Fibroblast of skin of left quadriceps (primary cell): ENCODE data around the gene RTP4.

Source experiments
- DNase-seq, 2 experiments: peaks; one replicate each; pipeline ENCODE4 v3.0.0-alpha.2; 2013; ENCODE audit warnings: low read depth in 2 of 2

Gene RTP4, protein sequence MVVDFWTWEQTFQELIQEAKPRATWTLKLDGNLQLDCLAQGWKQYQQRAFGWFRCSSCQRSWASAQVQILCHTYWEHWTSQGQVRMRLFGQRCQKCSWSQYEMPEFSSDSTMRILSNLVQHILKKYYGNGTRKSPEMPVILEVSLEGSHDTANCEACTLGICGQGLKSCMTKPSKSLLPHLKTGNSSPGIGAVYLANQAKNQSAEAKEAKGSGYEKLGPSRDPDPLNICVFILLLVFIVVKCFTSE

DNA sequence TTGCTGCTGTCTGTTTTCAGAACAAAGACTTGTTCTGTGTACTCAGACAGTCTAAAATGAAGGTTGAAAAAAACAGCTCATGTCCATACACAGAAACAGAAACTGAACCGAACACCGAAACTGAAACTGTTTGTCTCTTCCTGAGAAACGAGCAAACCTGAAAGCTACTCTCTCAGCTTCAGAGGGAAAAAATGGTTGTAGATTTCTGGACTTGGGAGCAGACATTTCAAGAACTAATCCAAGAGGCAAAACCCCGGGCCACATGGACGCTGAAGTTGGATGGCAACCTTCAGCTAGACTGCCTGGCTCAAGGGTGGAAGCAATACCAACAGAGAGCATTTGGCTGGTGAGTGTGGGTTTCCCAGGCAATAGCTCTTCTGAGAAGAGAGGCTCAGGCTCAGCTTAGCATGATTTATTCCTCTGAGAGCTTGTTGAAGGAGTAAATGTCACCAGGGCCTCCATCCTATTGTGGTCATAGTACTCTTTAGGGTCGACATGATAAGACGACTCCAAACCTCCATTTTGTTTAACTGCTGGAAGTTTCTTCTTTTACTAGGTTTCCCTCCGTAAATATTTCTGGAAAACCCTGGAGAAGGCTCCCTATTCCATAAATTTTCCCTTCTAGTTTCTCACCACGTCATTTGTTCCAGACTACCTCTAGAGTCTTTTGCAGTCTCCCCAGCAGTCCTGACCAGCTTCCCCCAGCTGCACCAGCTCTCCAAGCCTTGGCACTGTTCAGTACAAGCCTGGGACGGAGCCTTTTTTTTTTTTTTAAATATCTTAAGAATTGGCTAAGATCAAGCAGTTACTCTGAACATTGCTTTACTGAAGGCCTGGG lies at the start of gene RTP4:
TSS of gene RTP4 (plus strand) at position 135 of the 838 bp plus-strand sequence. CDS start at position 192, 57 bp downstream.
- DNase-seq: peak; percentile 1 to 4

DNA sequence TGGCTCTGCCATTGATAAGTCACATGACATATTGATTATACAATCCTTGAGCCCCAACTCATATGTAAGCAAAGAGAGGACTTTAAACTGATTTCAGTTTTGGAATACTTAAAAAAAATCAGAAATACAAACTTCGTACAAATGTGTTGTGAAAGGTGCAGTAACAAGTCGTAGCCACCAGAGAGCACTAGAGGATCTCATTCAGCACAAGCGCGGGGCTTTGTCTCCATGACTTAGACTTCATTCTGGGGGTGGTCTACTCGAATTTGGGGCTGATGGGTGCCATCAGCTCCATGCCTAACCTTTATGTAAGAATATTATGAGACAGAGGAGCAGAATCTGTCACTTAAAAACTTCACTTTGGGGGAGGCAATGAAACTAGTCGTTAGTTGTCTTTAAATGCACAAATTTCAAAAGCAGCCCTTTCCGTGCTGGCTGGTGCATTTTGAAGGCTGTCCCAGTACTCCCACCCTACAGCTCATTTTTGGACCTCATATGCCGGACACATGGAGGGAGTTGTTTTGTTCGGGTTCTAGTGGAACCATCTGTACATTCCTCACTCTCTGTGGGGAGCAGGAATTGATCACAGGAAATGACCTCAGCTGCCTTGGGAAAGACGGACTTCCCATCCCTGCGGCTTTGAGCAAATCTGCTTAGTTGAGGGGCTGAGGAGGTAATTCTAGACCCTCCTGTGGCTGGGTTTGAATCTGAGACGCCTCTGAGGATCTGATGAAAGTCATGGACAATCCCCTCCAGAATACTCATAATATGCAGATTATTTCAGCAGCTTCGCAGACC lies 49.2 kb upstream of the RTP4 start:
- DNase-seq: peak; percentile 83

DNA sequence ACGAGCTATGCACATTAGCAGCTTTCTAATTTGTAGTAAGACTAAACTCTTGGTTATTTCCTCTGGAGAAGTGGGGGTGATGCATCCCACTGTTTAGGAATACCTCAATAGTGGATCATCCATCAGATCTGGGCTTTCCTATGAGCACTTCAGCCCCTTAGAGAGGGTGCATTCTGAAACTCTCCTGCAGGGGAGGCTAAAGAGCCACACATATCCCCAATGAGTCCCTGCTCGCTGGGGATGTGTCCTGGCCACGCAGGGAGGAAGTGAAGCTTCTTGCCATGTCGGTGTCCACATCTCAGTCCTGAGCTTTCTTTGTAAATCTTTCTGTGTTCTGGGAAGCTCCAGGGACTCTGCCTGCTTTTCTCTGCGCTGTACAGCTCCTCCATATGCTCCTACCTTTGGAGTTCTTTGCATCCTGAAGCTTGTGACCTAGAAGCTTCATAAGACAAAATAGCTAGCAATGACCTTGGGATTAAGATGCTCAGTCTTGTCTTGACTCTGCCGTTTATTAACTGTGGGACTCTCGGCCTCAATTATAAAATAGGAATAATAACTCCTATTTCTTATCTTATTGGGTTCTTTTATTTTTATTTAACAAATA lies 48.4 kb upstream of the RTP4 start:
- DNase-seq: peak; percentile 69 to 70

DNA sequence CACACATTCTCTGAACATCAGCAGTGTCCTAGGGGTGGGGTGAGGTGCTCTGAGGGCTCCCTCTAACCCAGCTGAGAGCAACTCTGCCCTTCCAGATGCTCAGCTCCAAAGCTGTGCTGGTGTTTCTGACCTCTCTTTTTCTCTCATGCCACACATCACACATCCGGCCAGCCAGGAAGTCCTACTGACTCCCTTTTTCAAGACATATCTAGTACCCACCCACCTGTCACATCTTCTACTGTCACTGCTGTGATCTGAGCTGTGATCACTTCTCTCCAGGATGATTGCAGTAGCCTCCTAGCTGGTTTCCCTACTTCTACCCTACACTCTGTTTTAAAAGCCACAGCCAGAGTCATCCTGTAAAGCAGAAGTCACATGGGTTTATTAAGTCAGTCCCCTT lies 46.4 kb upstream of the RTP4 start:
- DNase-seq: no peak

DNA sequence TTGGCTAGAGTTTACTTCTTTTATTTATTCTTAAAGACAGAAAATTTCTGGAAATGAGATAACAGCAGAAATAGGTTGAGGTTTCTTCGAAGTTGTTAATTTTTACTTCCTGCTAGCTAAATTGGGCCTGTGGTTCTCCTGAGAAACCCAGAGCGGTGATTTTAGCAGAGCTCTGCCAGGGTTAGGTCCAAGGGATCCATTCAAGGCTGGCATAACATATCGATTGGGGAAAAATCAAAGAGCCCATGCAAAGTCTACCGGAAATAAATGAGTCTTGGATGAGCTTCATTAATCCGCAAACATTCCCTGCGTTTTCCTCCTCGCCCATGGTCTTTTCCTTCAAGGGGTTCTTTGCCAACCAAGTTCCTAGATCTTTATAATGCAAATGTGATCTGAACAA lies 45.9 kb upstream of the RTP4 start:
- DNase-seq: no peak

DNA sequence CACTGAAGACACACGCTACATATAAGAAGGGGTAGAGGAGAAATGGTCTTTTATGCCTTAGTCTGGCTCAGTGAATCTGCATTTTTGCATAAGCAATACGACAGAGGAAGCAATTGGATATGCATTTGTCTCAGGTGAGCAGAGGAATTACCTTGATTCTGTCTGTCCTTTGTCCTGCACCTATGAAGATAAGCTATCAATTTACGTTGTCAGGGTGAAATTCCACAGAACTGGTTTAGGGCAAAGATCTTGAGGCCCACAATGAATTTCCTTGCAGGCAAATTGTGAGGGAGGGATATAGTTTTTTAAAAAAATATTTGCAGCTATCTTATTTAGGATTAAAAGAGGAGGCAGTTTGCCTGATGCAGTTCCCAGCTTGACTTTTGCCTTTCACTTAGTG lies 45.1 kb upstream of the RTP4 start:
- DNase-seq: no peak

DNA sequence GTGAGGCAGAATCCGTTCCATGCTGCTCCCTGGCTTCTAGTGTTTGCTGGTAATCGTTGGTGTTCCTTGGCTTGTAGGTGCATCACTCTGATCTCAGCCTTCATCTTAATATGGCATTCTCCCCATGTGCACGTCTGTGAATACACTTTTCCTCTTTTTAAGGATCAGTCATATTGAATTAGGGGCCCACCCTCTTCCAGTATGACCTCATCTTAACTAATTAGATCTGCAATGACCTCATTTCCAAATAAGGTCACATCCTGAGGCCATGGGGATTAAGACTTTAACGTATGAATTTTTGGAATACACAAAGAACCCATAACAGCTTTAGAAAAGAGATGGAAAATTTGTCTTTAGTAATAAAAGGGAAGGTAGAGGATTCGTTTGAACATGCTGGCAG lies 42.6 kb upstream of the RTP4 start:
- DNase-seq: no peak

DNA sequence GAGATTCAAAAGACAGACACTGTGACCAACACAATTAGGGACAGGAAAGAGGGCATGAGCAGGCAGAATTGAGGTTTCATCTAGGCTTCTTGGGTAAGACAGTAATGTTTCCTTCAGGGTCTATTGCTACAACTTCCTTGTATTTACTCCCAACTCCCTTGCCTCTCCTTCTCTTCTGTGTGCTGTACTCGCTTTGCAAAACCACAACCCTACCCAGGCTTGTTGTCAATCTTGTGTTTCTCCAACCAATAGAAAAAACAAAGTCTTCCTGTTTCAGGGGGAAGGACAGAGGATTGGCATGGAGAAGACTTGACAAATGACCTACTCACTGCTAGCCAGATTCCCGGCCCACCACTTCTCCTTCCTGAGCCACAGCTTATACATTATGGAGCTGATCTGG lies 40.3 kb upstream of the RTP4 start:
- no peak for DNase-seq

DNA sequence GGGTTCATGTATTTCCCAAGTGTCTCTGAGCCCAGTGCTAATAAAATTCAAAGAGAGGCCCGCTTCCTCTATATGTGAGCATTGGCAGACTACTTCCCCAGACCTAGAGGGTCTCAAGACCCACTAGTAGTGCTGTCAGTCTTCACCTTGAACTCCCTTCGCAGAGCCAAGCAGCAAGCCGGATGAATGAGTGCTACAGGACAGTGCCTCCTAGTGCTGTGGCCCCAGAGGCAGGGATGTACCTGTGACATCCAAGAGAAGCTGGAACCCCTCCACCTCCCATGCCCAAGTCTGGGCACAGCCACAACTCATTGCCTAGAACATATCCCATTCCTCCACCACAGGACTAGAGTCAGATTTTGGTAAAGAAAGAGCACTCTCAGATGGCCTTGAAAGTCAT lies 39.5 kb upstream of the RTP4 start:
- no peak for DNase-seq

DNA sequence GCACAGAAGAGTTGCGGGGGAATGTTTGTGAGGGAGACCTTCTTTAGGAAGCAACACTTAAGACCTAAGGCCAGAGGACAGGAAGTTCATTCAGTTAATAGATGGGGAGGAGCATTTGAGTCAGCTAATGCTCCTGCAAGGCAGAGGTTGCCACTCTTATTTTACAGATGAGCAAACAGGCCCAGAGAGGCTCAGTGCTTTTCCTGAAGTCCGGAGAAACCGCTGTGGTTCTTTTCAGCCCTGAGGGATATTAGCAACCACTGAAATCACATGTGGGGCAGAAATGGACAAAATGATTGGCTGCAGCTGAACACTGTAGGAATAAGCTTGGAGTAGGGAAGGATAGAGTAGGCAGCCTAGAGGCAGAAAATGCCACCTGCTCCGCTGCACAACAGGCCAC lies 33.3 kb upstream of the RTP4 start:
- DNase-seq: no peak

DNA sequence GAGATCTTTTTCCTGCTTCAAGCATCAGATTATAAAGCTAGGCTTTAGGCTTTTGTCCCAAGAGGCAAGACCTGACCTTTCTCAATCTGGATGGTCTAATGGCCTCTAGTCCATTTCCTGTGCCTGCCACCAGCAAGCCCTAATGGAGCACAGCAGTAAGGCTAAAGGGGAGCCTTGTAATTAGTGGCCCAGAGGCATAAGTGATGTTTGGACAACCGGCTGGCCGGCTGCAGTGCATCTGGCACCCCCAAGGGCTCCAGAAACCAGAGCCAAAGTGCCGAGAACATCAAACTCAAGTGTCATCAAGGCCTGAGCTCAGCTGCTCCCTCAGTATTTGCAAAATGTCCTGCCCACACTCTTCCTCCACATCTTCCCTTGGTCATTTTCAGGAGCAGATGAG lies 31.9 kb upstream of the RTP4 start:
- DNase-seq: no peak

DNA sequence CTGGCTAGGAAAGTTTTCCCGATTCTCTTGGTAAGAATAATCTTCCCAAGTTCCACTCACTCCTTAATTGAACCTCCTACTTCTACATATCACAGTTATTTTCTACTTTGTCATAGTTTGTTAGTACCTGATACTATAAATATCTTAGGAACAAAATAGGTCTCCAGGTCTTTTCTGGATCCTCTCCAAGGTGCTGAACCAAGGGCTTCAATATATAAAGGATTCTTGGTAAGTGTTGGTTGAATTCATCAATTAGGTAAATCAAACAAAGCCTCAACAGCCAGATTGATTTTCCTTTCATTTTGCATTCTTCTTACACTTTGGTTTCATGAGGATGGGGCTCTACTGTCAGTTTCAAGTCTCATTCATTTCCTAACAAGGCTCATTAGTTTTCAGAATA lies 27.6 kb upstream of the RTP4 start:
- DNase-seq: no peak

DNA sequence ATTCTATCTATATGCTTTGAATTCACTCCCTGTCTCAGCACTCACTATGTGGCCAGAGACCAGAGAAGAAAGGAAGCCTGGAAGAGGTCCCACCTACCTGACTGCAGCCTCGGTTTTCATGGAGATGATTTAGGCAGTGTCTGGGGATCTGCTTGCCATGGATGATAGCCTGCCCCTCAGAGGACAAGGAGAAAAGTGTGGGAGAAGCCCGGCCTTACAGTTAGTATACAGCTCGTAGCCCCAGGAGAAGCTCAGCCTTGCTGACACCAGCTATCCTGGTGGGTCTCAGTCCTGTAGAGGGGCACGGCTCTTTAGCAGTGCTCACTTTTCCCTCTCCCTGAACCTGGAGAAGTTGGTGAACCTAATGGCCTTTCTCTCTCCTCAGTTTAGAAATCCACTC lies 25.9 kb upstream of the RTP4 start:
- DNase-seq: no peak

DNA sequence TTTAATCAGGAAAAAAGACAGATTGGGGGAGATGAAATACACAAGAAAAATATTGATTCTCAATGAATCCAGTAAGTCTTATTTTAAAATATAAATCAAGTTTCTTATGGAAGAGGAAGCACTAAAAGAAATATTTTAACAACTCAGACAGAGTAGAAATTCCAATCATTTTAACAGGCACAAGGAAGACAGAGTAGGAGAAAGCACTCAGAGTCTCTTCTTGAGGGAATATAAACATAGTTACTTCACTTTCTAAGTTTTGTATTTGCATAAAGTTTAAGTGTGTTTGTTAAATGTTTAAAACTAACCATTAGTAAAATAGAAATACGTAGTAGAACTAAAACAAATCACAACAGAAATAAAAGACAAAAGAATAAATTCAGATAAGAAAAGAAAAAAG lies 24.5 kb upstream of the RTP4 start:
- no peak for DNase-seq

DNA sequence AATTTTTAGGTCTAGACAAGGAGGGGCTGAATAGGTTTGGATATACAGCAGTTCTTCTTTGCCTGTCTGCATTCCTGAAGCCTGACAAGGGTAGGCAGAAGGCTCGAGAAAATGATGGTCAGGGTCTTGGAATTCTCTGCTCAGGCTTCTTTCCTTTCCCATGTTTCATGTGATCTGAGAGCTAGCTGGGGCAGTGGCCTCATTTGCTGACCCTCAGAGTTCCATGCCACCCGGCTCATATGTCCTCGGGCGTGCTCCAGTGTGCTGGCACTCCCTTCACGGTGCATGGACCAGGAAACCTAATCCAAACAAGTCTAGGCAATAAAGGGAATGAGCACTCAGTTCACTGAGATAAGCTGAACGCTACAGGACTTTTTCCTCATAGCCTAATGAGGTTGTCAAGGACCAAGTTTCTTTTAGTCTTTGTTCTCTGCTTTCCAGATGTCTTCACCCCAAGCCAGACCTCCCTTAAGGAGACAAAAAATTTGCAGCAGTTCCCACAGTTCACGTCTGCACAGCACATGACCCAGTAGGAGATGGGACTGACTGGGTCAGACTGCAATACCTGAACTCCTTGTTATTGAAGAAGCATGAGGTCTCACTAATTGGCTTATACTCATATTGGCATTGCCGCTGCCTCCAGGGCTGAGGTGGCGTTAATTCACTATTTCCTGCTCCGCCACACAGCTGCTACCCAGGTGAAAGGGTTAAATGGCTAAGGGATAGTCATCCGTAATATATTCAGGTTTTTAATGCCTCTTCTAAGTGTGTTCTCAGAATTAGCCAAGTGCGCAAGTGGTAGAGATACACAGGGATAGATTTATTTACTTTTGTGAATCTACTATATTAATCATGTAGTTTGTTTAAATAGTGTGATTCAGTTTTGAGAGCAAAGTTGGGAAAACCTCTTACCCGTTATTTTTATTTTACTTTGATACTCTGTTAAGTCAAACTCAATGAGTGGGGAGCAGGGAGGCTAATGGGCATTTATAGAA lies 15.3 kb upstream of the RTP4 start:
- peak; percentile 1 to 6 for DNase-seq

DNA sequence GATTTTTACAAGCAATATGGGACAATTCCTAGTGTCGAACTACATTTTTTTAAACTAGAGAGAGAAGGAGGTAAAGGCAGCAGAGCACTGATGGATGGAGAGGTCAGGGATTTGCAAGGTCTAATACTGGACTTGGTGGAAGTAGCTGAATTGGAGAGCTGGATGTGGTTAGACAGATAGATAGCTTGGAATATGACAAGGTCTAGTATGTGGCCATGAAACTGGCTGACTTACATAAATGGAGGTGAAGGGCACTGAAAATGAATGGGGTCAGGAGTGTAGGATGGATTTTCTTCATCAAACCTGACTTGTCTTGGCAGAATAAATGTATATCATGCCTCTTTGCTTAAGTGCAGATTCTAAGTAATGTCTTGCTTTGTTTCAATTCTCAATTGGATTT lies 10.1 kb upstream of the RTP4 start:
- no peak for DNase-seq

DNA sequence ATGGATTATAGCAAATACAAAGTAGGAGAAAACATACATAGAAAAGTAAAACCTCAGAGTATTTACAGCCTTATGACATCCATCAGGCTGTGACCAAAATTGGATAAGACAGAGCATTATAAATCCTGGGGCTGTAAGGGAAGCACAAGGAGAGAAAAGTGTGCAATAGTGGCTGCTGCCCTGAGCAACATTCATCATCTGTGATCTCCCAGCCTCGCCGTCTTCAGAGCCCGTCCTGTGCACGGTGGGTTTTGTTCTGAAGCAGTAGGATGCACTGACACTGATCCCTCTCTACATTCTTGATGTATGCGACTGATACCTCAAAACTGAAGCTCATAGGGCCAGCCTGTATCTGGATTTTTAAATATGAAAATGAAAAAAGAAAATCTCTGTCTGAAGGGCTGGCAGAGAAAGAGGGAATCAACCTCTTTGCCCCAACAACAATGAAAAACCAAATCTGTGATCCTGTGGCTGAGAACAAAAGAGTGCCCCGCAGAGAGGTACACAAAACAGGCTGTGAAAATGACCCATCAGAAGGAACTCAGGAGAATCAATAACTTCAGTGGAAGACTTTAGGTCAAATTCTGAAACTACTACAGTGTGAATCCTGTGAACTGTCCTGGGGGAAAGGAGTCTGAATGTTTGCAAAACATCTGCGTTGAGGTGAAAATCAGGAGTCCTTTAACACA lies 8.2 kb upstream of the RTP4 start:
- no peak for DNase-seq

DNA sequence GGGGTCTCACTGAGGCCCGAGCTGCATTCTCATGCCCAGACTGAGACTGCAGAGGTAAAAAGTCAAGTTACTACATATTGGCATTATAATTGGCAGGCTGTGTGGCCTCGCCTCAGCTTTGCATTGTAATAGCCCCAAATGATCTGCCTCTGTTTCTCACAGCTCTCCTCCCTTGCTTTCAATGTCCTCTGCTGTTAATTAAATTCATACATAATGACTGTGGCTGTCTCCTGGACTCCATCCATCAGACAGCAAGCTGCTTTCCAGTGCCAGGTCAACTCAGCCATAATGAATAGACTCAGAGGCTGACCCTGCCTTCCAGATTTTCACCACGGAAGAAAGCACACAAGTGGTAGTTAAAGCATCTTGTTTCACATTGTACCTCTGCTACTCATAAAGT lies 7.6 kb upstream of the RTP4 start:
- DNase-seq: no peak

DNA sequence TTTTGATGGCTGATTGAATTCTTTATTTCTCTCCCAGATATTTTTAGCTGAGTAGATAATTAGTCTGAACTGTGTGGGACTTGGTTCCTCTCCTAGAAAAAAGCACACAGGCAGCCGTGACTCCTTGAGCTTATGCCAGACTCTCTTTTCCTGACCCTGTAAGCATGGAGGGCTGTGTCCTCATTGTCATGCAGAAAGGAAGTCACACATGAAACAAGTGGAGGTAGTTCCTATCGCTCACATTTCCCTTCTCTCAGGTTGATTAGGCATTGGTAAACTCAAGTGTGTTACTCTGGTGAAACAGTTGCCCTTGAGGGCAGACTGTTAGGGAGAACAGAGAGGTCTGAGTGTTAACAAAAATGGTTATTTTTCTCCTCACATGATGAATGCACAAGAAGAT lies 6.3 kb upstream of the RTP4 start:
- no peak for DNase-seq

DNA sequence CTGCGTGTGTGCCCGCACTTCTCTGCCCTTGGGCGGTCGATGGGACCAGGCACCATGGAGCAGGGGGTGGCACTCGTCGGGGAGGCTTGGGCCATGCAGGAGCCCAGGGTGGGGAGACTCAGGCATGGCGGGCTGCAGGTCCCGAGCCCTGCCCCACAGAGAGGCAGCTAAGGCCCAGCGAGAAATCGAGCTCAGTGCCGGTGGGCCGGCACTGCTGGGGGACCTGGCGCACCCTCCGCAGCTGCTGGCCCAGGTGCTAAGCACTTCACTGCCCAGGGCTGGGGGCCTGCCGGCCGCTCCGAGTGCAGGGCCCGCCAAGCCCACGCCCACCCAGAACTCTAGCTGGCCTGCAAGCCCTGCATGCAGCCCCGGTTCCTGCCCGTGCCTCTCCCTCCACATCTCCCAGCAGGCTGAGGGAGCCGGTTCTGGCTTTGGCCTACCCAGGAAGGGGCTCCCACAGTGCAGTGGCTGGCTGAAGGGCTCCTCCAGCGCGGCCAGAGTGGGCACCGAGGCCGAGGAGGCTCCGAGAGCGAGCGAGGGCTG lies 553 bp upstream of the RTP4 start:
- no peak for DNase-seq
